IMR-90 (cell line): ENCODE results near the gene ACSL6. TPM values are rescaled to one million over a fixed set of nuclear protein-coding genes. Genes with fewer than 3 reads are reported as not detected.
A peak's percentile ranks its signal among the peaks of the same experiment; 100 is the strongest.

ENCODE experiments used
- ATAC-seq: fragments of 200-7000 bp; cut with Tn5 transposase; 2 replicates; pipeline ENCODE4 v1.9.1; 2020; ENCODE audit warnings: low read depth, mild to moderate bottlenecking, moderate library complexity
- BruUV-seq: library from RNA; stranded (reverse); fragments of 400-500 nt; replicated peaks from 2 replicates; lab custom pipeline; 2021; lab: Mats Ljungman, UMichigan
- CTCF ChIA-PET: fragments of 300-600 bp; formaldehyde crosslinking; extraction: SDS; loops from one replicate; lab custom pipeline; 2021; ENCODE audit warnings: antibody characterized with exemption; lab: Yijun Ruan, JAX
- POLR2A ChIA-PET: fragments of 300-600 bp; sonication (Branson Sonifier 250); formaldehyde crosslinking; loops from one replicate; lab custom pipeline; 2022; ENCODE audit warnings: antibody characterized with exemption; ENCODE audit not compliant: unreplicated experiment; lab: Charles Lee
- DNase-seq: peaks from one replicate; pipeline ENCODE4 v3.0.0; 2013
- H2AFZ ChIP-seq: replicated peaks from 2 replicates; pipeline ENCODE3; 2013; ENCODE audit warnings: low read length, mild to moderate bottlenecking; ENCODE audit not compliant: poor library complexity
- H2AK5ac ChIP-seq: 2 replicates; pipeline ENCODE4 v1.6.1; 2013; ENCODE audit warnings: low read depth, low read length, inconsistent platforms
- H2AK9ac ChIP-seq: replicated peaks from 2 replicates; pipeline ENCODE3; 2013; ENCODE audit warnings: mild to moderate bottlenecking, low read depth, low read length, moderate library complexity; ENCODE audit not compliant: poor library complexity
- H2BK120ac ChIP-seq: 2 replicates; pipeline ENCODE4 v1.6.1; 2013; ENCODE audit warnings: low read depth, low read length, inconsistent platforms
- H2BK15ac ChIP-seq: 3 replicates; pipeline ENCODE4 v1.6.1; 2013; ENCODE audit warnings: low read depth, low read length, inconsistent platforms
- H2BK20ac ChIP-seq: 2 replicates; pipeline ENCODE4 v1.6.1; 2013; ENCODE audit warnings: low read depth, mild to moderate bottlenecking, inconsistent platforms, low read length, moderate library complexity
- H2BK5ac ChIP-seq: 2 replicates; pipeline ENCODE4 v1.6.1; 2013; ENCODE audit warnings: mild to moderate bottlenecking, low read depth, low read length, inconsistent platforms; ENCODE audit not compliant: poor library complexity, severe bottlenecking
- H3K14ac ChIP-seq: replicated peaks from 2 replicates; pipeline ENCODE4 v1.6.1; 2013; ENCODE audit warnings: low read depth, low read length, inconsistent platforms
- H3K18ac ChIP-seq: 2 replicates; pipeline ENCODE4 v1.6.1; 2013; ENCODE audit warnings: low read depth, low read length, control low read depth
- H3K23ac ChIP-seq: 2 replicates; pipeline ENCODE4 v1.6.1; 2013; ENCODE audit warnings: low read depth, low read length, inconsistent platforms
- H3K27ac ChIP-seq: 2 replicates; pipeline ENCODE4 v1.5.1; 2013; ENCODE audit warnings: mild to moderate bottlenecking, control low read depth, low read length; ENCODE audit not compliant: insufficient read depth
- H3K27me3 ChIP-seq: 2 replicates; pipeline ENCODE4 v1.6.1; 2013; ENCODE audit warnings: low read length; ENCODE audit not compliant: control insufficient read depth, insufficient read depth
- H3K36me3 ChIP-seq: 2 replicates; pipeline ENCODE4 v1.6.1; 2013; ENCODE audit warnings: low read length, mixed read lengths; ENCODE audit not compliant: control insufficient read depth, insufficient read depth
- H3K4ac ChIP-seq: 2 replicates; pipeline ENCODE4 v1.6.1; 2013; ENCODE audit warnings: low read depth, low read length, inconsistent platforms
- H3K4me1 ChIP-seq: 2 replicates; pipeline ENCODE4 v1.6.1; 2013; ENCODE audit warnings: low read length, mixed read lengths; ENCODE audit not compliant: control insufficient read depth, insufficient read depth
- H3K4me2 ChIP-seq: 2 replicates; pipeline ENCODE4 v1.6.1; 2013; ENCODE audit warnings: low read depth, mild to moderate bottlenecking, control low read depth, low read length, moderate library complexity
- H3K4me3 ChIP-seq: 2 replicates; pipeline ENCODE4 v1.5.1; 2013; ENCODE audit warnings: low read depth, mild to moderate bottlenecking, control low read depth, low read length, moderate library complexity; ENCODE audit not compliant: insufficient read depth
- H3K56ac ChIP-seq: 2 replicates; pipeline ENCODE4 v1.6.1; 2013; ENCODE audit warnings: low read length, inconsistent platforms; ENCODE audit not compliant: insufficient read depth; ENCODE audit errors: extremely low read depth
- H3K79me1 ChIP-seq, 2 experiments: 2 replicates each; pipeline ENCODE4 v1.6.1; 2013; ENCODE audit warnings: low read length in 2 of 2, inconsistent platforms in 1 of 2, low read depth in 1 of 2
- H3K9ac ChIP-seq: 2 replicates; pipeline ENCODE4 v1.6.1; 2013; ENCODE audit warnings: low read depth, low read length, control low read depth
- H3K9me1 ChIP-seq: 2 replicates; pipeline ENCODE4 v1.6.1; 2013; ENCODE audit warnings: low read length, inconsistent platforms; ENCODE audit not compliant: insufficient read depth
- H3K9me3 ChIP-seq: 2 replicates; pipeline ENCODE4 v1.6.1; 2013; ENCODE audit warnings: low read length; ENCODE audit not compliant: control insufficient read depth, insufficient read depth
- H4K20me1 ChIP-seq: 2 replicates; pipeline ENCODE4 v1.6.1; 2013; ENCODE audit warnings: low read length, inconsistent platforms; ENCODE audit not compliant: insufficient read depth
- H4K5ac ChIP-seq: 2 replicates; pipeline ENCODE4 v1.6.1; 2013; ENCODE audit warnings: mild to moderate bottlenecking, low read depth, low read length, control low read depth
- H4K8ac ChIP-seq, 2 experiments: 2 replicates each; pipeline ENCODE4 v1.6.1; 2013; ENCODE audit warnings: low read depth in 2 of 2, low read length in 2 of 2, control low read depth in 1 of 2, inconsistent platforms in 1 of 2
- H4K91ac ChIP-seq: 2 replicates; pipeline ENCODE4 v1.6.1; 2013; ENCODE audit warnings: low read depth, low read length, inconsistent platforms; ENCODE audit not compliant: insufficient read depth
- BHLHE40 ChIP-seq: fragments of 150-350 bp; IDR thresholded peaks from 2 replicates; pipeline ENCODE4 v1.6.1; 2016; ENCODE audit warnings: mild to moderate bottlenecking, low read depth, low read length
- CTCF ChIP-seq: conservative IDR thresholded peaks from 2 replicates; pipeline ENCODE4 v1.5.1; 2012; ENCODE audit warnings: mild to moderate bottlenecking, low read depth, low read length, improper control_type of control experiment
- FOS ChIP-seq: fragments of 150-350 bp; IDR thresholded peaks from 2 replicates; pipeline ENCODE4 v1.6.1; 2016; ENCODE audit warnings: low read depth, low read length
- MAFK ChIP-seq: IDR thresholded peaks from 2 replicates; pipeline ENCODE4 v1.6.1; 2012; ENCODE audit warnings: low read depth, low read length, improper control_type of control experiment
- SMC3 ChIP-seq: fragments of 150-350 bp; IDR thresholded peaks from 2 replicates; pipeline ENCODE4 v1.6.1; 2016; ENCODE audit warnings: low read depth, mild to moderate bottlenecking, antibody characterized with exemption, low read length, moderate library complexity
- USF2 ChIP-seq: fragments of 150-350 bp; IDR thresholded peaks from 2 replicates; pipeline ENCODE4 v1.6.1; 2017; ENCODE audit warnings: mild to moderate bottlenecking, antibody characterized with exemption, low read length, low read depth
- WGBS, 2 experiments: methylation state at CpG; one replicate each; pipeline versions ENCODE4 v1.1.5 to v1.1.7; 2013; ENCODE audit warnings: missing lambda C conversion rate in 2 of 2; ENCODE audit not compliant: insufficient read length in 1 of 2; ENCODE audit errors: extremely low coverage in 2 of 2; 5-methylcytosine and 5-hydroxymethylcytosine counted together
- dilution Hi-C: fragments of 300-500 bp; cut with HindIII; formaldehyde crosslinking; loops from one replicate; pipeline ENCODE4 v1.14.3; 2018; ENCODE audit warnings: low sequenced_read_pairs; ENCODE audit not compliant: unreplicated experiment
- in situ Hi-C: fragments of 300-500 bp; cut with MboI; formaldehyde crosslinking; loops from 3 replicates; pipeline ENCODE4 v1.14.3; 2019; ENCODE audit warnings: low sequenced_read_pairs, inconsistent platforms, mixed read lengths
- intact Hi-C: fragments of 100-400 bp; cut with micrococcal nuclease; formaldehyde crosslinking; loops from 2 replicates; pipeline ENCODE4 v1.10.0; 2022
- polyA plus RNA-seq, 3 experiments: library from polyadenylated mRNA; depleted of rRNA; stranded (reverse); fragments of >200 nt; gene quantifications; 2 replicates each; pipeline ENCODE4 v1.2.3, GENCODE V29; 2012; ENCODE audit warnings: low replicate concordance in 1 of 3
- total RNA-seq: library from RNA; depleted of rRNA; stranded (reverse); fragments of >200 nt; gene quantifications from 2 replicates; pipeline ENCODE4 v1.2.3, GENCODE V29; 2012

The ACSL6 gene
- total and polyA plus RNA-seq, 2 of the 4 experiments (the other 2 are of a cell fraction) = not detected

GRCh38 chr5:132054031-132054696, 42.7 kb upstream of the ACSL6 start:
- H3K36me3 ChIP-seq = no peaks in the 10 kb centered on the region
- no peaks in the 10 kb centered on the region for H3K4me1 ChIP-seq
- H3K4me2 ChIP-seq = no peak overlapping the region
- no peaks in the 10 kb centered on the region for H3K9me1 ChIP-seq
- H3K4me3 ChIP-seq = no peak overlapping the region
- dilution Hi-C loops (no loop called here), intact Hi-C loops (no loop called here), in situ Hi-C loops (no loop called here)
- H4K91ac ChIP-seq = no peak overlapping the region
- H2BK20ac ChIP-seq = no peak overlapping the region
- 88% methylated on average over 2 of the region's 10 CpGs; no CpG with 5 or more reads in 1 of the 2 experiments for WGBS, 2 experiments
- no peak overlapping the region for H3K27ac ChIP-seq
- H3K79me1 ChIP-seq = no peaks in the 10 kb centered on the region
- H2BK5ac ChIP-seq = no peak overlapping the region
- BruUV-seq = no TSS peak
- no peaks in the 10 kb centered on the region for H3K9me3 ChIP-seq
- H2AK5ac ChIP-seq = no peak overlapping the region
- H4K5ac ChIP-seq = no peak overlapping the region
- H3K18ac ChIP-seq = no peak overlapping the region
- H3K4ac ChIP-seq = no peak overlapping the region
- POLR2A ChIA-PET = no interaction called here
- H3K9ac ChIP-seq = no peak overlapping the region
- H2BK15ac ChIP-seq = no peak overlapping the region
- H3K23ac ChIP-seq = no peak overlapping the region
- CTCF ChIA-PET = no interaction called here
- H2AK9ac ChIP-seq = no peak overlapping the region
- H3K56ac ChIP-seq = no peak overlapping the region; the same call in 1 of the 2 replicates
- TF ChIP-seq BHLHE40 = no peak
- no peak for TF ChIP-seq CTCF
- TF ChIP-seq USF2 = no peak
- TF ChIP-seq MAFK = no peak
- TF ChIP-seq SMC3 = no peak
- no peak for TF ChIP-seq FOS
- H3K14ac ChIP-seq = no peak overlapping the region
- H4K20me1 ChIP-seq = no peaks in the 10 kb centered on the region
- no peak overlapping the region for H2BK120ac ChIP-seq
- no peak for ATAC-seq
- H4K8ac ChIP-seq = no peak overlapping the region
- no peak for DNase-seq
- H3K27me3 ChIP-seq = peaks cover 52% of the 10 kb centered on the region
- peak overlapping the region; percentile 29 for H2AFZ ChIP-seq
